OCI-M2 (cell line): ENCODE results near the gene PCDHGB4.
"Not testable (repeated sequence)": the region's sequence is repeated elsewhere in the genome, so short reads cannot be mapped to it uniquely, and the experiment has no call there.

Experiments used
- DNase-seq: peaks from one replicate; lab custom pipeline; 2025; ENCODE audit not compliant: unreplicated experiment; lab: John Stamatoyannopoulos, UW

The PCDHGB4 gene

DNA sequence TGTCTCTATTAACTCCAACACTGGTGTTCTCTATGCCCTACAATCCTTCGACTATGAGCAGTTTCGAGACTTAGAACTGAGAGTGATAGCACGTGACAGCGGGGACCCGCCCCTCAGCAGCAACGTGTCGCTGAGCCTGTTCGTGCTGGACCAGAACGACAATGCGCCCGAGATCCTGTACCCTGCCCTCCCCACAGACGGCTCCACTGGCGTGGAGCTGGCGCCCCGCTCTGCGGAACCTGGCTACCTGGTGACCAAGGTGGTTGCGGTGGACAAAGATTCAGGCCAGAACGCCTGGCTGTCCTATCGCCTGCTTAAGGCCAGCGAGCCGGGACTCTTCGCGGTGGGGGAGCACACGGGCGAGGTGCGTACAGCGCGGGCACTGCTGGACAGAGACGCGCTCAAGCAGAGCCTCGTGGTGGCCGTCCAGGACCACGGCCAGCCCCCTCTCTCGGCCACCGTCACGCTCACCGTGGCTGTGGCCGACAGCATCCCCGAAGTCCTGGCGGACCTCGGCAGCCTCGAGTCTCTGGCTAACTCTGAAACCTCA lies 35.3 kb downstream of the PCDHGB4 start:
- DNase-seq: no peak

DNA sequence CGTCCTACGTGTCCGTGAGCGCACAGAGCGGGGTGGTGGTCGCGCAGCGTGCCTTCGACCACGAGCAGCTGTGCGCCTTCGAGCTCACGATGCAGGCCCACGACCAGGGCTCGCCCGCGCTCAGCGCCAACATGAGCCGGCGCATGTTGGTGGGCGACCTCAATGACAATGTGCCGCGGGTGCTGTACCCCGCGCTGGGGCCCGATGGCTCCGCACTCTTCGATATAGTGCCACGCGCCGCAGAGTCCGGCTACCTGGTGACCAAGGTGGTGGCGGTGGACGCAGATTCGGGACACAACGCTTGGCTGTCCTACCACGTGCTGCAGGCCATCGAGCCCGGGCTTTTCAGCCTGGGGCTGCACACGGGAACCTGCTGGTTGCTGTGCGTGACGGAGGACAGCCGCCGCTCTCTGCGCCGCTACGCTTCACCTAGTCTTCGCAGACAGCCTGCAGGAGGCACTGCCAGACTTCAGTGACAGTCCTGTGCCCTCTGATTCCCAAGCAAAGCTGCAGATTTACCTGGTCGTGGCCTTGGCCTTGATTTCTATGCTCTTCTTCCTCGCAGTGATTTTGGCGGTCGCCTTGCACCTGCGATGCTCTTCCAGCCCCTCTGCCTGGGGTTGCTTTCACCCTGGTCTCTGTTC lies 40.4 kb downstream of the PCDHGB4 start:
- no peak for DNase-seq

DNA sequence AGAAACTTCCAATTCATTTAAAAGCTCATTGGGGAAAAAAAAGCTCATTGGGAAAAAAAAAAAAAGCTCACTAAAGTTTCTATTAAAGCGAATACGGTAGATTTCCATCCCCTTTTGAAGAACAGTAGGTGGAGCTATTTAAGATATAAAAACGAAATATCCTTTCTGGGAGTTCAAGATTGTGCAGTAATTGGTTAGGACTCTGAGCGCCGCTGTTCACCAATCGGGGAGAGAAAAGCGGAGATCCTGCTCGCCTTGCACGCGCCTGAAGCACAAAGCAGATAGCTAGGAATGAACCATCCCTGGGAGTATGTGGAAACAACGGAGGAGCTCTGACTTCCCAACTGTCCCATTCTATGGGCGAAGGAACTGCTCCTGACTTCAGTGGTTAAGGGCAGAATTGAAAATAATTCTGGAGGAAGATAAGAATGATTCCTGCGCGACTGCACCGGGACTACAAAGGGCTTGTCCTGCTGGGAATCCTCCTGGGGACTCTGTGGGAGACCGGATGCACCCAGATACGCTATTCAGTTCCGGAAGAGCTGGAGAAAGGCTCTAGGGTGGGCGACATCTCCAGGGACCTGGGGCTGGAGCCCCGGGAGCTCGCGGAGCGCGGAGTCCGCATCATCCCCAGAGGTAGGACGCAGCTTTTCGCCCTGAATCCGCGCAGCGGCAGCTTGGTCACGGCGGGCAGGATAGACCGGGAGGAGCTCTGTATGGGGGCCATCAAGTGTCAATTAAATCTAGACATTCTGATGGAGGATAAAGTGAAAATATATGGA lies 43.0 kb downstream of the PCDHGB4 start, which contains the start of gene PCDHGA12:
Gene PCDHGA12 (plus strand): TSS at position 176 of the 782 bp plus-strand sequence. CDS start 253 bp downstream, at position 429.
- DNase-seq: no peak

DNA sequence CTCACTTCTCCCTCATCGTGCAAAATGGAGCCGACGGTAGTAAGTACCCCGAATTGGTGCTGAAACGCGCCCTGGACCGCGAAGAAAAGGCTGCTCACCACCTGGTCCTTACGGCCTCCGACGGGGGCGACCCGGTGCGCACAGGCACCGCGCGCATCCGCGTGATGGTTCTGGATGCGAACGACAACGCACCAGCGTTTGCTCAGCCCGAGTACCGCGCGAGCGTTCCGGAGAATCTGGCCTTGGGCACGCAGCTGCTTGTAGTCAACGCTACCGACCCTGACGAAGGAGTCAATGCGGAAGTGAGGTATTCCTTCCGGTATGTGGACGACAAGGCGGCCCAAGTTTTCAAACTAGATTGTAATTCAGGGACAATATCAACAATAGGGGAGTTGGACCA lies 43.8 kb downstream of the PCDHGB4 start:
- no peak for DNase-seq

DNA sequence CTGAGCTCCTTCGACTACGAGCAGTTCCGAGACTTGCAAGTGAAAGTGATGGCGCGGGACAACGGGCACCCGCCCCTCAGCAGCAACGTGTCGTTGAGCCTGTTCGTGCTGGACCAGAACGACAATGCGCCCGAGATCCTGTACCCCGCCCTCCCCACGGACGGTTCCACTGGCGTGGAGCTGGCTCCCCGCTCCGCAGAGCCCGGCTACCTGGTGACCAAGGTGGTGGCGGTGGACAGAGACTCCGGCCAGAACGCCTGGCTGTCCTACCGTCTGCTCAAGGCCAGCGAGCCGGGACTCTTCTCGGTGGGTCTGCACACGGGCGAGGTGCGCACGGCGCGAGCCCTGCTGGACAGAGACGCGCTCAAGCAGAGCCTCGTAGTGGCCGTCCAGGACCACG lies 44.8 kb downstream of the PCDHGB4 start:
- DNase-seq: not testable (repeated sequence)

DNA sequence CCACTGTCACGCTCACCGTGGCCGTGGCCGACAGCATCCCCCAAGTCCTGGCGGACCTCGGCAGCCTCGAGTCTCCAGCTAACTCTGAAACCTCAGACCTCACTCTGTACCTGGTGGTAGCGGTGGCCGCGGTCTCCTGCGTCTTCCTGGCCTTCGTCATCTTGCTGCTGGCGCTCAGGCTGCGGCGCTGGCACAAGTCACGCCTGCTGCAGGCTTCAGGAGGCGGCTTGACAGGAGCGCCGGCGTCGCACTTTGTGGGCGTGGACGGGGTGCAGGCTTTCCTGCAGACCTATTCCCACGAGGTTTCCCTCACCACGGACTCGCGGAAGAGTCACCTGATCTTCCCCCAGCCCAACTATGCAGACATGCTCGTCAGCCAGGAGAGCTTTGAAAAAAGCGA lies 45.2 kb downstream of the PCDHGB4 start:
- not testable (repeated sequence) for DNase-seq

DNA sequence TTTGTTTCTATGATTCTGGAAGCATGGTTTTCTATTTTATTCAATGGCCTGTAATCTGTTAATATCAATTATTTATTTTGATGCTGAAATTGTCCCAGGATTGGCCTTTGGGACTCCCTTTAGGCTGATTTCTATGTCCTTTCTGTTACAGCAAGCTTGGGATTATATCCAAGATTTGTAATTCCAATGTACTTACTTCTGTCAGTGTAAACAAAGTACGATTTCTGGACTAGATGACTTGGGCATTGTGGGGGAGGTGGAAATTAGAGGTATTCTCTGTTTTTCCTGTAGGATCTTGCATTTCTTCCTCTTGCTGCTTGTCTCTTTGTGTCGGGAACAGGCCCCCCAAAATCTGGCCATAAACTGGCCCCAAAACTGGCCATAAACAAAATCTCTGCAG lies 46.5 kb downstream of the PCDHGB4 start:
- DNase-seq: no peak

DNA sequence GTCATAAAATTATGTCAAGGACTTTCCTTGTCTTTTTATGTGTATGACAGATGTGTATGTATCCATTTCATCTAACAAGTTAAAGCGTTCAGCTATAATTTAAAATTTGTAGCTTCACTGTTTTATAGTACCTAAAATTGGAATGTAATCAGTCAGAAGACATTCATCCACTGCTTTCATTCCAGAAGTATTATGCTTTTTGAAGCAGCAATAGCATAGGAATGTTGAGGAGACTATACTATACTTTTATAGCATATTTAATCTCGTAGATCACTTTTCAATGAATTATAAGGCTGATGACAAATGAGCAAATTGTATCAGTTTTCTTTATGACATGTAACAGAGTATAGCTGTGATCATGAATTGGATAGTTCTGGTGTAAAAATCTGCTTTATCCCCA lies 49.7 kb downstream of the PCDHGB4 start:
- DNase-seq: no peak

DNA sequence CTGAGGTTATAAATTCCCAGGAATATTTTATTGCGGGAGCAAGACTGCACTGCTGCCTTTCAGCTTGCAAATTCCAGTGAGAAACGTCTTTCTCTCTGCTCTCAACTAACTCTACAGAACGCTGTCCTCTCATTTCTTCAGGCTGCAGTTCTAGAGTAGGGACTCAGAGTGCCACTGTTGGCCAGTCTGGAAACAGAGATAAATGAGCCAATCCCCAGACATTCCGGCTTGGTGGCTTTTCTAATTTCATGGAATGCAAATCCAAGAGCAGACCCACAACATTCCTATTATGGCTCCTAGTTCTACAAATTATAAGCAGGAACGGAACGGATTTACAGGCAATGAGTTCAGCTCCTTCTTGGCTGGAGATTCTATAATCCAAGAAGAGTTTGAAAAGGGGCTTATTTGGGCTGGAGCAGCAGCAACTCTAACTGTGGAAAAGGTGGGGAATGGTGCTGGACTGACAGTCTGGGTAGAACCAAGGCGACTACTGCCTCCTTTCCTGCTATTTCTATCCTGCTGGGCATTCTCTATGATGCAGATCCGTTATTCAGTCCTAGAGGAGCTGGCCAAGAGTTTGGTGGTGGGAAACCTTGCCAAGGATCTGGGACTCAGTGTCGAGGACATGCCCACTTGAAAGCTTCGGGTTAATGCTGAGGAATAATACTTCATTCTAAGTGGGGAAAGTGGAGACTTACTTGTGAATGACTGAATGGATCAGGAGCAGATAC lies 52.1 kb downstream of the PCDHGB4 start:
- DNase-seq: no peak
